Measurements from ENCODE around the gene TOGARAM2. TPM values are rescaled to one million over a fixed set of nuclear protein-coding genes. Genes with fewer than 3 reads are reported as not detected.

TOGARAM2 gene
- total RNA-seq, 1 donor from 2014 or later, result not detected

DNA sequence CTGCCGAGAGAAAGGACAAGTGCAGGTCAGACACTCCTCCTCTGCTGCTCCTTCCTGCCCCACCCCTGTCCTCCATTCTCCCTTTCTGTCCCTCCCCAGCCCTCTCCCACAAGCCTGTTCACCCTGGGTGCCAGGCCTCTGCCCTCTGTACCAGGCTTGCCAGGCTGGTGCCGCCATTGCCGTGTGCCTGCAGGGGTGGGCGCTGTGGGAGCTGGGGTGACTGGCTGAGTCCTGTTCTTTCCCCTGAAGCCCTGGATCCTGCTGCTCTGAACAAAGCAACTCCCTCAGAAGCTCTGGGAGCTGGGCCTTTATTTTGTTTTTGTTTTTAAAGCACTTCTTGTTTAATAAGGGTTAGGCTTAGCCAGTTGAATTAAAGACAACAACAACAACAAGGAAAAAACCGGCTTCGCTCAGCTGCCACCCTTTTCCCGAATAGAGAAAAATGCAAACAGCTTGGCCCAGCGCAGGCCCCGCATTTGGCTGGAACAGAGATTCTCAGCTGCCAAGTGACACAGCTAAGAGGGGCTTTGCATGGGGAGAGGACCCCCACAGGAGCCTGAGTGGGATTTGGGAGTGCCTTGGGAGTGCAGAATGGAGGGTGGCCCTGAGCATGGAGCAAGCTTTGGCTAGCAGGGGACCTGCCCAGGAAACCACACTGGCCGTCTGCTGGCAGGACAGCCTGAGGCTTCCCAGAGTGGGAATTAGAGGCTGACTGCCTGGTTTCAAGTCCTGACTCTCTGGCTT is 84.1 kb downstream of the TOGARAM2 start:
- TF ChIP-seq, protein P1, sequence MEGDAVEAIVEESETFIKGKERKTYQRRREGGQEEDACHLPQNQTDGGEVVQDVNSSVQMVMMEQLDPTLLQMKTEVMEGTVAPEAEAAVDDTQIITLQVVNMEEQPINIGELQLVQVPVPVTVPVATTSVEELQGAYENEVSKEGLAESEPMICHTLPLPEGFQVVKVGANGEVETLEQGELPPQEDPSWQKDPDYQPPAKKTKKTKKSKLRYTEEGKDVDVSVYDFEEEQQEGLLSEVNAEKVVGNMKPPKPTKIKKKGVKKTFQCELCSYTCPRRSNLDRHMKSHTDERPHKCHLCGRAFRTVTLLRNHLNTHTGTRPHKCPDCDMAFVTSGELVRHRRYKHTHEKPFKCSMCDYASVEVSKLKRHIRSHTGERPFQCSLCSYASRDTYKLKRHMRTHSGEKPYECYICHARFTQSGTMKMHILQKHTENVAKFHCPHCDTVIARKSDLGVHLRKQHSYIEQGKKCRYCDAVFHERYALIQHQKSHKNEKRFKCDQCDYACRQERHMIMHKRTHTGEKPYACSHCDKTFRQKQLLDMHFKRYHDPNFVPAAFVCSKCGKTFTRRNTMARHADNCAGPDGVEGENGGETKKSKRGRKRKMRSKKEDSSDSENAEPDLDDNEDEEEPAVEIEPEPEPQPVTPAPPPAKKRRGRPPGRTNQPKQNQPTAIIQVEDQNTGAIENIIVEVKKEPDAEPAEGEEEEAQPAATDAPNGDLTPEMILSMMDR (IDR thresholded peaks at IDR 0.05; ENCODE audit: partially characterized antibody, unreplicated experiment), result no peak
- H3K27ac Mint-ChIP-seq (ENCODE audit: unreplicated experiment), result no peak overlapping the region
- no peaks in the 10 kb centered on the region for H3K9me3 Mint-ChIP-seq (ENCODE audit: unreplicated experiment)

DNA sequence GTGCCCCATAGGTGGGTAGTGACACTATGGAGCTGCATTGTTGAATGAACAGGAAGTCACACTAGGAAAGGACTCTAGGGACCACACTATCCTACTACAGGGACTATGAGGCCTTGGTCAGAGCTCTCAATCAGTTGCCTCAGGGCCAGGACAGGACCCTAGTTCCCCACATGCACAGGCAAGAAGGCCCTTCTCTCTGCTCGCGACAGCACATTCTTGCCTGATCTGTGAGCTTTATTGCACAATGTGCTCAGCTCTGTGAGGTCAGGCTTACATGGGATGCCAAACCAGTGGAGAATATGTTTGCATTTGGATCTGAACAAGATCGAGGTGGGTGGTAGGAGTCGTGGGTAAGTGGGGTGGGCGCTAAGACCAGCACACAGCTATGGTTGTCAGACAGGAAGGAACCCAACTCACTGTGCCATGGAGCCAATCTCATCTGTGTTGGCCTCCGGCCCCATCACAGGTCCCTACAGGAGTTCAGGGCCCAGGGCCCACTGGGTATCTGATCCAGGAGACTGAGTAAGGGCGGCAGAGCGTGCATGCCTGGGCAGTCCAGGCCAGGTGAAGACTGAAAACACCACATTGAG is 85.3 kb downstream of the TOGARAM2 start:
- TF ChIP-seq, protein P1 (IDR thresholded peaks at IDR 0.05; ENCODE audit: partially characterized antibody, unreplicated experiment), result no peak
- Mint-ChIP-seq H3K36me3 (ENCODE audit: unreplicated experiment) (no peaks in the 10 kb centered on the region), H3K9me3 (ENCODE audit: unreplicated experiment) (no peaks in the 10 kb centered on the region), H3K4me1 (ENCODE audit: low read depth, unreplicated experiment) (peaks cover 6% of the 10 kb centered on the region), H3K27ac (ENCODE audit: unreplicated experiment) (no peak overlapping the region), H3K27me3 (ENCODE audit: unreplicated experiment) (peaks cover 2% of the 10 kb centered on the region), H3K4me3 (ENCODE audit: unreplicated experiment) (no peak overlapping the region)
- DNase-seq, result no peak

More for the DNA sequence above, 84.1 kb downstream of the TOGARAM2 start:
- Mint-ChIP-seq H3K36me3 (ENCODE audit: unreplicated experiment) (no peaks in the 10 kb centered on the region), H3K4me1 (ENCODE audit: low read depth, unreplicated experiment) (peaks cover 8% of the 10 kb centered on the region), H3K27me3 (ENCODE audit: unreplicated experiment) (peaks cover 2% of the 10 kb centered on the region), H3K4me3 (ENCODE audit: unreplicated experiment) (no peak overlapping the region)
- DNase-seq, result no peak

DNA sequence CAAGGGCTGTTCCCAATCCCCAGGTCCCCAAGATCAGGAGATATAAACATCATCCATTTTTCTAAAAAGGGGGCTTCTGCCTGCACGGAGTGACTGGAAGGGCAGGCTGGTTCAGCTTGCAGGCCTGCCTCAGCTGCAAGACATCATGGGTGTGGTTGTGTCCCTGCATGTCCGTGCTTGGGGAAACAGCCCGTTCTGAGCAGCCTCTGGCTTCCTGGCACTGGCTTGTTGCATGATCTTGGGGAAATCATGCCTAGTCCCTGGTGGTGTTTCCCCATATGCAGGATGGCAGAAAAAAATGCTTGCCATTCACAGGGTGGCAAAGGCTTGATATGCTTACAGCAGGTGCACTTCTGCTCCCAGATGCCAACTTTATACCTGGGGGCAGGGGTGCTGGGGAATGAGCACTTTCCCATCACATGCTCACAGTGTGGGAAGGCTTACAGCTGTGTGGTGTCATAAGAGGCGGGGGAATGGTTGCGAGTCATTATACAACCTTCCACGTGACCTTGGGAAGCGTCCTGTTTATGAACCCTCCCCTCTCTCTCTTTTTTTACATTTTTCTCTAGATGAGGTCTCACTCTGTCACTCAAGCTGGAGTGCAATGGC is 86.0 kb downstream of the TOGARAM2 start:
- H3K27me3 Mint-ChIP-seq (ENCODE audit: unreplicated experiment), result peaks cover 2% of the 10 kb centered on the region
- DNase-seq, result no peak
- H3K9me3 Mint-ChIP-seq (ENCODE audit: unreplicated experiment), result no peaks in the 10 kb centered on the region
- no peaks in the 10 kb centered on the region for H3K36me3 Mint-ChIP-seq (ENCODE audit: unreplicated experiment)
- H3K4me3 Mint-ChIP-seq (ENCODE audit: unreplicated experiment), result no peak overlapping the region
- H3K4me1 Mint-ChIP-seq (ENCODE audit: low read depth, unreplicated experiment), result peaks cover 5% of the 10 kb centered on the region
- TF ChIP-seq, protein P1 (IDR thresholded peaks at IDR 0.05; ENCODE audit: partially characterized antibody, unreplicated experiment), result no peak
- H3K27ac Mint-ChIP-seq (ENCODE audit: unreplicated experiment), result no peak overlapping the region

DNA sequence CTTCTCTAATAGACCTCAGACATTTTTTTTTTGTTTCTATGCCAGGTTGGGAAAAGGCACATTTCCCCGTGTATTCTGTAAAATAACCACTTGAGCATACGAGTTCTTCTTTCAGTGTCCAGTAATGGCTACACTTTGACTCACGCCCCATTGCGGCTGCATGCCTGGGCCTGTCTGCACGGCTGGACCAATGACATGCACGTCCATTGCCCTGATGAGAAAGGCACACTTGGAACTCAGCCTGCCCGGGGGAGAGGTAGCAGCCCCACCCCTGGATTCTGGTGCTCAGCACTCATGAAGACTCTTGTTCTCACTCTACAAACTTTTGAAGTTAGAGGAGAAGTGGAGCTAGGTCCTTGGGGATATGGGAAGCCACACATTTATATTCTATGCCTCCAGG is 87.4 kb downstream of the TOGARAM2 start:
- Mint-ChIP-seq H3K4me3 (ENCODE audit: unreplicated experiment) (no peak overlapping the region), H3K4me1 (ENCODE audit: low read depth, unreplicated experiment) (peaks cover 4% of the 10 kb centered on the region), H3K27ac (ENCODE audit: unreplicated experiment) (no peak overlapping the region), H3K27me3 (ENCODE audit: unreplicated experiment) (no peaks in the 10 kb centered on the region), H3K36me3 (ENCODE audit: unreplicated experiment) (peaks cover 4% of the 10 kb centered on the region), H3K9me3 (ENCODE audit: unreplicated experiment) (no peaks in the 10 kb centered on the region)
- TF ChIP-seq, protein P1 (IDR thresholded peaks at IDR 0.05; ENCODE audit: partially characterized antibody, unreplicated experiment), result no peak
- no peak for DNase-seq

DNA sequence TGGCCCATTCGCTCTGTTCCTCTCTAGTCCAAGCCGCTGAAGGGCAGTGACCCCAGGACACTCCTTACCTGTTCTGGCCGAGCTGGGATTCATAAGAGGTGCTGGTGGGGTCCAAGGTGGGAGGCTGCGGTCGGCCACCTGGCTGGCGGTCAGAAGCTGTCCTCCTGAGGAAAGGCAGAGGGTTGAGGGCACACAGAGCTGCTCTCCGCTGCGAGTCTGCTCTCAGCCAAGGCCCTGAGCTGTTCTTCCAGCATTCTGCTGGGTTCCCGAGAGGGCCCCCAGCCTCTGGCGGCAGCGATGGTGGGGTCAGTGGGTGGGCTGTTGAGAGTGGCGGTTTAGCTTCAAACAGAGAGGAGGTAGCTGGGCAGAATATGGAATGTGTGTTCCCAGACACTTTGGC is 89.4 kb downstream of the TOGARAM2 start:
- no peaks in the 10 kb centered on the region for H3K27me3 Mint-ChIP-seq (ENCODE audit: unreplicated experiment)
- DNase-seq, result no peak
- no peak overlapping the region for H3K4me3 Mint-ChIP-seq (ENCODE audit: unreplicated experiment)
- TF ChIP-seq, protein P1 (IDR thresholded peaks at IDR 0.05; ENCODE audit: partially characterized antibody, unreplicated experiment), result no peak
- peaks cover 13% of the 10 kb centered on the region for H3K4me1 Mint-ChIP-seq (ENCODE audit: low read depth, unreplicated experiment)
- no peak overlapping the region for H3K27ac Mint-ChIP-seq (ENCODE audit: unreplicated experiment)
- peaks cover 4% of the 10 kb centered on the region for H3K36me3 Mint-ChIP-seq (ENCODE audit: unreplicated experiment)
- H3K9me3 Mint-ChIP-seq (ENCODE audit: unreplicated experiment), result peaks cover 5% of the 10 kb centered on the region

Data from glutamatergic neuron (in vitro differentiated cells).